HepG2 (cell line): ENCODE measurements around the gene CNNM4. TPM values are rescaled to one million over a fixed set of nuclear protein-coding genes. Genes with fewer than 3 reads are reported as not detected.
A peak's percentile ranks its signal among the peaks of the same experiment; 100 is the strongest.

Source experiments
- GTF2F1 ChIP-seq: fragments of 150-350 bp; IDR thresholded peaks from 2 replicates; pipeline ENCODE4 v1.6.1; 2014; ENCODE audit warnings: low read length
- PAWR ChIP-seq: sonication (generic); formaldehyde crosslinking; IDR thresholded peaks from 2 replicates; pipeline ENCODE4 v1.4.0; 2020; ENCODE audit warnings: missing genetic modification reagents, mild to moderate bottlenecking, borderline replicate concordance
- PHF20 ChIP-seq: sonication (generic); formaldehyde crosslinking; IDR thresholded peaks from 2 replicates; pipeline ENCODE4 v1.5.0; 2020; ENCODE audit warnings: mild to moderate bottlenecking, missing genetic modification reagents
- PRPF4 ChIP-seq: fragments of 200-400 bp; formaldehyde crosslinking; IDR thresholded peaks from 2 replicates; pipeline ENCODE4 v1.6.1; 2016; ENCODE audit warnings: low read length, low read depth; ENCODE audit not compliant: poor library complexity, severe bottlenecking
- TOE1 ChIP-seq: sonication (generic); formaldehyde crosslinking; IDR thresholded peaks from 2 replicates; pipeline ENCODE4 v1.4.0; 2020; ENCODE audit warnings: mild to moderate bottlenecking, missing genetic modification reagents
- ZNF232 ChIP-seq: sonication (generic); formaldehyde crosslinking; IDR thresholded peaks from 2 replicates; pipeline ENCODE4 v1.4.0; 2020; ENCODE audit warnings: missing genetic modification reagents, borderline replicate concordance
- ZNF343 ChIP-seq: sonication (generic); formaldehyde crosslinking; IDR thresholded peaks from 2 replicates; pipeline ENCODE4 v1.4.0; 2020; ENCODE audit warnings: mild to moderate bottlenecking, missing genetic modification reagents
- ZNF354B ChIP-seq: sonication (generic); formaldehyde crosslinking; IDR thresholded peaks from 2 replicates; pipeline ENCODE4 v1.8.0; 2022; ENCODE audit warnings: mild to moderate bottlenecking, missing genetic modification reagents
- ZNF552 ChIP-seq: sonication (generic); formaldehyde crosslinking; IDR thresholded peaks from 2 replicates; pipeline ENCODE4 v1.9.0; 2022; ENCODE audit warnings: missing genetic modification reagents, mild to moderate bottlenecking, borderline replicate concordance
- ZNF674 ChIP-seq: sonication (generic); formaldehyde crosslinking; IDR thresholded peaks from 2 replicates; pipeline ENCODE4 v1.5.0; 2020; ENCODE audit warnings: low read depth, mild to moderate bottlenecking, missing genetic modification reagents
- ZNF713 ChIP-seq: sonication (generic); formaldehyde crosslinking; IDR thresholded peaks from 2 replicates; pipeline ENCODE4 v1.4.0; 2020; ENCODE audit warnings: mild to moderate bottlenecking, missing genetic modification reagents
- polyA plus RNA-seq, 8 experiments: library from polyadenylated mRNA; depleted of rRNA in 3 of 8; stranded (reverse) in 7 of 8; unstranded in 1 of 8; fragments of >200 nt; fragmentation: Illumina TruSeq in 4 of 8; extraction: Trizol in 4 of 8; gene quantifications; 2 replicates each; pipeline versions ENCODE4 v1.2.1 to v1.2.3, GENCODE V29; 2011 to 2016; ENCODE audit warnings: low read depth in 4 of 8, missing spikeins in 1 of 8, mixed read lengths in 1 of 8; ENCODE audit not compliant: insufficient read depth in 1 of 8
- total RNA-seq, 5 experiments: library from RNA; depleted of rRNA; stranded (reverse); fragments of >200 nt; fragmentation: Illumina TruSeq; extraction: Trizol; gene quantifications; 2 replicates each; pipeline ENCODE4 v1.2.3, GENCODE V29; 2016; ENCODE audit warnings: low read depth in 1 of 5
- TF ChIP-seq, protein P1 (sequence below): IDR thresholded peaks from 2 replicates; pipeline ENCODE4 v1.4.0; 2020; ENCODE audit warnings: mild to moderate bottlenecking, missing genetic modification reagents
- TF ChIP-seq, protein P2 (sequence below): sonication (generic); formaldehyde crosslinking; IDR thresholded peaks from 2 replicates; pipeline ENCODE4 v1.8.1; 2022; ENCODE audit warnings: mild to moderate bottlenecking, missing genetic modification reagents
- TF ChIP-seq, protein P3 (sequence below): sonication (generic); formaldehyde crosslinking; IDR thresholded peaks from 2 replicates; pipeline ENCODE4 v1.5.1; 2020; ENCODE audit warnings: mild to moderate bottlenecking, missing genetic modification reagents, moderate library complexity
- TF ChIP-seq, protein P4 (sequence below): sonication (generic); formaldehyde crosslinking; IDR thresholded peaks from 2 replicates; pipeline ENCODE4 v1.8.0; 2022; ENCODE audit warnings: mild to moderate bottlenecking, missing genetic modification reagents
- TF ChIP-seq, protein P5 (sequence below): sonication (generic); formaldehyde crosslinking; IDR thresholded peaks from 2 replicates; pipeline ENCODE4 v1.5.0; 2020; ENCODE audit warnings: missing genetic modification reagents, mild to moderate bottlenecking, borderline replicate concordance

The CNNM4 gene
- total and polyA plus RNA-seq, 2 of the 13 experiments (the other 11 are each of a cell fraction or from before 2014, with no cell fraction given), result 5.9 to 8.4 TPM

DNA sequence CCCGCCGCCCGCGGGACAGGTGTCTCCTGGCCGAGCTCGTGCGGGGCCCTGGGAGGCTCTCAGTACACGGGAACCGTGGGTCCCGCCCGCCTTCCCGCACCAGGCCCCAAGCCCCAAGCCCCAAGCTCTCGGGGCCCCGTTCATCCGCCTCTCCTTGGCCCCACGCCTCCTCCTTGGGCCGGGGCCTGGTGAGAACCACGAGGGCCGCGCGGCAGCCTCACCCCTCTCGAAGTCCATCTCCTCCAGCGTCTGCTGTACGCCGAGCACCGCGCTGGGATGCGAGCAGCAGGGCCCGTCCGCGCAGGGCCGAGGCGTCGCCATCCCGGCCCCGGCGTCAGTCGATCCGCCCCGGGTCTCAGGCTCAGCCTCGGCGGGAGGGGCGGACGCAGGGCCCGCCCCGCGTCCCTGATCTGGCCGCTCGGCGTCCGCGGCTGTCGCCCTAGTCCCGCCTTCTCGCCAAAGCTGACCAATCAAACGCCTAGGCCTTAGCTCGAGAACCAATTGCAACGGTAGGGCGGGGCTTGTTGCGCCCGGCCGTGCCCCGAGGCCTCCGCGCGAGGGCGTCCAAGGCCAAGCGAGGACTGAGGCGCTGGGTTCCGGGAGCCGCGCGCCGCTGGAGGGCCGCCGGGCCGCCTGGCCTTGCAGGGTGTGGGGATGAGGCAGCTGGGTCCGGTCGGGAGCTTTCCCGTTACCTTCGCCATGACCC lies 97.1 kb downstream of the CNNM4 start, which contains the start of gene ANKRD39 (continued):
- 0 out of 2 replicates have a peak, but pooled peaks have one; percentile 24 for TF ChIP-seq ZNF232 (CRISPR knock-in tag)
- no peak for TF ChIP-seq ZNF552 (CRISPR knock-in tag)
- no peak; the same call in 1 of the 2 replicates for TF ChIP-seq ZNF713 (CRISPR knock-in tag)
- TF ChIP-seq PAWR (CRISPR knock-in tag), result 0 out of 2 replicates have a peak, but pooled peaks have one; percentile 43
- TF ChIP-seq, protein P1, sequence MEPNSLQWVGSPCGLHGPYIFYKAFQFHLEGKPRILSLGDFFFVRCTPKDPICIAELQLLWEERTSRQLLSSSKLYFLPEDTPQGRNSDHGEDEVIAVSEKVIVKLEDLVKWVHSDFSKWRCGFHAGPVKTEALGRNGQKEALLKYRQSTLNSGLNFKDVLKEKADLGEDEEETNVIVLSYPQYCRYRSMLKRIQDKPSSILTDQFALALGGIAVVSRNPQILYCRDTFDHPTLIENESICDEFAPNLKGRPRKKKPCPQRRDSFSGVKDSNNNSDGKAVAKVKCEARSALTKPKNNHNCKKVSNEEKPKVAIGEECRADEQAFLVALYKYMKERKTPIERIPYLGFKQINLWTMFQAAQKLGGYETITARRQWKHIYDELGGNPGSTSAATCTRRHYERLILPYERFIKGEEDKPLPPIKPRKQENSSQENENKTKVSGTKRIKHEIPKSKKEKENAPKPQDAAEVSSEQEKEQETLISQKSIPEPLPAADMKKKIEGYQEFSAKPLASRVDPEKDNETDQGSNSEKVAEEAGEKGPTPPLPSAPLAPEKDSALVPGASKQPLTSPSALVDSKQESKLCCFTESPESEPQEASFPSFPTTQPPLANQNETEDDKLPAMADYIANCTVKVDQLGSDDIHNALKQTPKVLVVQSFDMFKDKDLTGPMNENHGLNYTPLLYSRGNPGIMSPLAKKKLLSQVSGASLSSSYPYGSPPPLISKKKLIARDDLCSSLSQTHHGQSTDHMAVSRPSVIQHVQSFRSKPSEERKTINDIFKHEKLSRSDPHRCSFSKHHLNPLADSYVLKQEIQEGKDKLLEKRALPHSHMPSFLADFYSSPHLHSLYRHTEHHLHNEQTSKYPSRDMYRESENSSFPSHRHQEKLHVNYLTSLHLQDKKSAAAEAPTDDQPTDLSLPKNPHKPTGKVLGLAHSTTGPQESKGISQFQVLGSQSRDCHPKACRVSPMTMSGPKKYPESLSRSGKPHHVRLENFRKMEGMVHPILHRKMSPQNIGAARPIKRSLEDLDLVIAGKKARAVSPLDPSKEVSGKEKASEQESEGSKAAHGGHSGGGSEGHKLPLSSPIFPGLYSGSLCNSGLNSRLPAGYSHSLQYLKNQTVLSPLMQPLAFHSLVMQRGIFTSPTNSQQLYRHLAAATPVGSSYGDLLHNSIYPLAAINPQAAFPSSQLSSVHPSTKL (CRISPR knock-in tag), result peak; percentile 54; the same call in 1 of the 2 replicates
- TF ChIP-seq, protein P2, sequence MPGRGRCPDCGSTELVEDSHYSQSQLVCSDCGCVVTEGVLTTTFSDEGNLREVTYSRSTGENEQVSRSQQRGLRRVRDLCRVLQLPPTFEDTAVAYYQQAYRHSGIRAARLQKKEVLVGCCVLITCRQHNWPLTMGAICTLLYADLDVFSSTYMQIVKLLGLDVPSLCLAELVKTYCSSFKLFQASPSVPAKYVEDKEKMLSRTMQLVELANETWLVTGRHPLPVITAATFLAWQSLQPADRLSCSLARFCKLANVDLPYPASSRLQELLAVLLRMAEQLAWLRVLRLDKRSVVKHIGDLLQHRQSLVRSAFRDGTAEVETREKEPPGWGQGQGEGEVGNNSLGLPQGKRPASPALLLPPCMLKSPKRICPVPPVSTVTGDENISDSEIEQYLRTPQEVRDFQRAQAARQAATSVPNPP (CRISPR knock-in tag), result peak; percentile 62; the same call in 1 of the 2 replicates
- TF ChIP-seq ZNF343 (CRISPR knock-in tag), result peak; percentile 81; the same call in 1 of the 2 replicates
- TF ChIP-seq ZNF354B, result no peak
- TF ChIP-seq, protein P3, sequence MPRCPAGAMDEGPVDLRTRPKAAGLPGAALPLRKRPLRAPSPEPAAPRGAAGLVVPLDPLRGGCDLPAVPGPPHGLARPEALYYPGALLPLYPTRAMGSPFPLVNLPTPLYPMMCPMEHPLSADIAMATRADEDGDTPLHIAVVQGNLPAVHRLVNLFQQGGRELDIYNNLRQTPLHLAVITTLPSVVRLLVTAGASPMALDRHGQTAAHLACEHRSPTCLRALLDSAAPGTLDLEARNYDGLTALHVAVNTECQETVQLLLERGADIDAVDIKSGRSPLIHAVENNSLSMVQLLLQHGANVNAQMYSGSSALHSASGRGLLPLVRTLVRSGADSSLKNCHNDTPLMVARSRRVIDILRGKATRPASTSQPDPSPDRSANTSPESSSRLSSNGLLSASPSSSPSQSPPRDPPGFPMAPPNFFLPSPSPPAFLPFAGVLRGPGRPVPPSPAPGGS, result peak; percentile 85
- no peak; the same call in 1 of the 2 replicates for TF ChIP-seq TOE1 (CRISPR knock-in tag)
- 0 out of 2 replicates have a peak, but pooled peaks have one; percentile 23 for TF ChIP-seq GTF2F1
- TF ChIP-seq PHF20, result peak; percentile 58
- TF ChIP-seq, protein P4, sequence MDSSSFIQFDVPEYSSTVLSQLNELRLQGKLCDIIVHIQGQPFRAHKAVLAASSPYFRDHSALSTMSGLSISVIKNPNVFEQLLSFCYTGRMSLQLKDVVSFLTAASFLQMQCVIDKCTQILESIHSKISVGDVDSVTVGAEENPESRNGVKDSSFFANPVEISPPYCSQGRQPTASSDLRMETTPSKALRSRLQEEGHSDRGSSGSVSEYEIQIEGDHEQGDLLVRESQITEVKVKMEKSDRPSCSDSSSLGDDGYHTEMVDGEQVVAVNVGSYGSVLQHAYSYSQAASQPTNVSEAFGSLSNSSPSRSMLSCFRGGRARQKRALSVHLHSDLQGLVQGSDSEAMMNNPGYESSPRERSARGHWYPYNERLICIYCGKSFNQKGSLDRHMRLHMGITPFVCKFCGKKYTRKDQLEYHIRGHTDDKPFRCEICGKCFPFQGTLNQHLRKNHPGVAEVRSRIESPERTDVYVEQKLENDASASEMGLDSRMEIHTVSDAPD (CRISPR knock-in tag), result peak; percentile 36; the same call in 1 of the 2 replicates
- no peak for TF ChIP-seq PRPF4
- TF ChIP-seq, protein P5, sequence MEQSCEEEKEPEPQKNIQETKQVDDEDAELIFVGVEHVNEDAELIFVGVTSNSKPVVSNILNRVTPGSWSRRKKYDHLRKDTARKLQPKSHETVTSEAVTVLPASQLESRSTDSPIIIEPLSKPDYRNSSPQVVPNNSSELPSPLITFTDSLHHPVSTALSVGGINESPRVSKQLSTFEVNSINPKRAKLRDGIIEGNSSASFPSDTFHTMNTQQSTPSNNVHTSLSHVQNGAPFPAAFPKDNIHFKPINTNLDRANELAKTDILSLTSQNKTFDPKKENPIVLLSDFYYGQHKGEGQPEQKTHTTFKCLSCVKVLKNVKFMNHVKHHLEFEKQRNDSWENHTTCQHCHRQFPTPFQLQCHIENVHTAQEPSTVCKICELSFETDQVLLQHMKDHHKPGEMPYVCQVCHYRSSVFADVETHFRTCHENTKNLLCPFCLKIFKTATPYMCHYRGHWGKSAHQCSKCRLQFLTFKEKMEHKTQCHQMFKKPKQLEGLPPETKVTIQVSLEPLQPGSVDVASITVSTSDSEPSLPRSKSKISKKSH (CRISPR knock-in tag), result no peak
- TF ChIP-seq ZNF674, result no peak
